Panc1 (cell line): Measurements from ENCODE around the gene DNTT. TPM values are rescaled to one million over a fixed set of nuclear protein-coding genes. Genes with fewer than 3 reads are reported as not detected.

ENCODE experiments used
- ATAC-seq: fragments of 200-7000 bp; cut with Tn5 transposase; 2 replicates; pipeline ENCODE4 v1.9.1; 2020; ENCODE audit warnings: mild to moderate bottlenecking, moderate library complexity
- BruUV-seq: library from RNA; stranded (reverse); fragments of 400-500 nt; replicated peaks from 2 replicates; lab custom pipeline; 2021; lab: Mats Ljungman, UMichigan
- CTCF ChIA-PET: fragments of 300-600 bp; sonication (Branson Sonifier 250); formaldehyde crosslinking; loops from one replicate; lab custom pipeline; 2022; ENCODE audit warnings: antibody characterized with exemption; lab: Charles Lee
- POLR2A ChIA-PET: fragments of 300-600 bp; sonication (Branson Sonifier 250); formaldehyde crosslinking; loops from one replicate; lab custom pipeline; 2022; ENCODE audit warnings: antibody characterized with exemption; lab: Charles Lee
- DNase-seq: peaks from one replicate; pipeline ENCODE4 v3.0.0-alpha.2; 2010; ENCODE audit warnings: low read depth, low spot score
- H3K27ac ChIP-seq: 2 replicates; pipeline ENCODE4 v1.5.1; 2011; ENCODE audit warnings: mild to moderate bottlenecking, low read length, inconsistent platforms
- H3K27me3 ChIP-seq: fragments of 200-500 bp; sonication (Bioruptor generic); 2 replicates; pipeline ENCODE4 v1.6.0; 2014; ENCODE audit warnings: low read length, inconsistent platforms; ENCODE audit not compliant: control insufficient read depth, insufficient read depth
- H3K36me3 ChIP-seq: fragments of 200-500 bp; sonication (Bioruptor generic); 2 replicates; pipeline ENCODE4 v1.5.1; 2014; ENCODE audit warnings: inconsistent platforms, mild to moderate bottlenecking, low read length, moderate library complexity; ENCODE audit not compliant: control insufficient read depth, insufficient read depth
- H3K4me1 ChIP-seq: 2 replicates; pipeline ENCODE4 v1.5.1; 2011; ENCODE audit warnings: inconsistent platforms, mild to moderate bottlenecking, low read length, moderate library complexity; ENCODE audit not compliant: control insufficient read depth, insufficient read depth
- H3K4me3 ChIP-seq, 2 experiments: 2 replicates each; pipeline ENCODE4 v1.5.1; 2011 to 2012; ENCODE audit warnings: low read depth in 2 of 2, low read length in 2 of 2, mild to moderate bottlenecking in 2 of 2, inconsistent platforms in 1 of 2, moderate library complexity in 1 of 2
- H3K9me3 ChIP-seq: fragments of 200-500 bp; sonication (Bioruptor generic); 2 replicates; pipeline ENCODE4 v1.5.1; 2014; ENCODE audit warnings: low read depth, mild to moderate bottlenecking, inconsistent platforms, low read length, moderate library complexity; ENCODE audit not compliant: control insufficient read depth, insufficient read depth
- CTCF ChIP-seq: fragments of 450-650 bp; IDR thresholded peaks from 2 replicates; pipeline ENCODE4 v1.5.1; 2017; ENCODE audit warnings: mild to moderate bottlenecking
- POLR2AphosphoS5 ChIP-seq: IDR thresholded peaks from 2 replicates; pipeline ENCODE4 v1.6.1; 2012; ENCODE audit warnings: mild to moderate bottlenecking, low read depth, low read length, moderate library complexity
- SIN3A ChIP-seq: IDR thresholded peaks from 2 replicates; pipeline ENCODE4 v1.6.1; 2012; ENCODE audit warnings: low read depth, mild to moderate bottlenecking, low read length, moderate library complexity, borderline replicate concordance; ENCODE audit not compliant: insufficient read depth
- TCF7L2 ChIP-seq: IDR thresholded peaks from 2 replicates; pipeline ENCODE4 v1.6.1; 2011; ENCODE audit warnings: mild to moderate bottlenecking, low read depth, low read length, inconsistent platforms
- in situ Hi-C: cut with HindIII; loops from 2 replicates; pipeline ENCODE4 v1.10.0; 2016; ENCODE audit warnings: low sequenced_read_pairs, low pct_unique_long_range_greater_than_20kb
- intact Hi-C: fragments of 100-400 bp; cut with micrococcal nuclease; formaldehyde crosslinking; loops from one replicate; pipeline ENCODE4 v1.10.0; 2022; ENCODE audit not compliant: unreplicated experiment
- total RNA-seq: library from RNA; stranded (reverse); gene quantifications from one replicate; pipeline ENCODE4 v1.2.1, GENCODE V29; 2021; ENCODE audit not compliant: unreplicated experiment
- TF ChIP-seq, protein P1 (sequence below), 2 experiments: IDR thresholded peaks; 2 replicates each; pipeline ENCODE4 v1.6.1; 2011 to 2012; ENCODE audit warnings: low read depth in 2 of 2, control low read depth in 1 of 2, low read length in 1 of 2, mild to moderate bottlenecking in 1 of 2, moderate library complexity in 1 of 2; ENCODE audit not compliant: insufficient read depth in 1 of 2

The DNTT gene
- total RNA-seq, 1 experiment from 2014 or later = not detected

DNA sequence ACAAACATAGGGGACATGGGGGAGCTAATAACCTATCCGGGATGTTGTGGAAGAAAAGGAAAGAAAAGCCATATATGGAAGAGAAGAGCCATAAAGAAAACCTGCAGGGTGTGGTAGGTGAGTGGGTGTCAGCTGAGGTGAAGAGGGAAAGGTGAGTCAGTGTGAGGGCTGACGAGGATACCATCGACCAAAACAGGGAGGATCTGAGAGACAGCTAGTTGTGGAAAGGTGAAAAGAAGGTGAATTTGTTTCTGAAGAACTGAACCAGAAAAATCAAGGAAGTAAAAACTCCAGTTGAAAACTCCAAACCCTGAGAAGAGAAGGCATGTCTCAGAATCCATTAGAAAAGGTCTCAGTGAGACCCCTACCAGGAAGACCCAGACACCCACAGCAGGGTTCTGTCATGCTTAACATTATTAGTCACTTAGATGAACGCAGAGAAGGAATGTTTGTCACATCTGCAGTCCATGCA, 37.0 kb upstream of the DNTT start:
- ChIA-PET POLR2A (no interaction called here), CTCF (no interaction called here)
- intact Hi-C loops = no loop called here
- peaks cover 13% of the 10 kb centered on the region for H3K27me3 ChIP-seq
- H3K27ac ChIP-seq = no peak overlapping the region
- BruUV-seq = no TSS peak
- in situ Hi-C loops = no loop called here
- no peaks in the 10 kb centered on the region for H3K9me3 ChIP-seq
- DNase-seq (no peak), ATAC-seq (no peak)
- H3K4me3 ChIP-seq = no peak overlapping the region
- no peaks in the 10 kb centered on the region for H3K36me3 ChIP-seq
- no peaks in the 10 kb centered on the region for H3K4me1 ChIP-seq
- TF ChIP-seq TCF7L2 (no peak), CTCF (no peak), SIN3A (no peak), POLR2AphosphoS5 (no peak)
- TF ChIP-seq, protein P1, sequence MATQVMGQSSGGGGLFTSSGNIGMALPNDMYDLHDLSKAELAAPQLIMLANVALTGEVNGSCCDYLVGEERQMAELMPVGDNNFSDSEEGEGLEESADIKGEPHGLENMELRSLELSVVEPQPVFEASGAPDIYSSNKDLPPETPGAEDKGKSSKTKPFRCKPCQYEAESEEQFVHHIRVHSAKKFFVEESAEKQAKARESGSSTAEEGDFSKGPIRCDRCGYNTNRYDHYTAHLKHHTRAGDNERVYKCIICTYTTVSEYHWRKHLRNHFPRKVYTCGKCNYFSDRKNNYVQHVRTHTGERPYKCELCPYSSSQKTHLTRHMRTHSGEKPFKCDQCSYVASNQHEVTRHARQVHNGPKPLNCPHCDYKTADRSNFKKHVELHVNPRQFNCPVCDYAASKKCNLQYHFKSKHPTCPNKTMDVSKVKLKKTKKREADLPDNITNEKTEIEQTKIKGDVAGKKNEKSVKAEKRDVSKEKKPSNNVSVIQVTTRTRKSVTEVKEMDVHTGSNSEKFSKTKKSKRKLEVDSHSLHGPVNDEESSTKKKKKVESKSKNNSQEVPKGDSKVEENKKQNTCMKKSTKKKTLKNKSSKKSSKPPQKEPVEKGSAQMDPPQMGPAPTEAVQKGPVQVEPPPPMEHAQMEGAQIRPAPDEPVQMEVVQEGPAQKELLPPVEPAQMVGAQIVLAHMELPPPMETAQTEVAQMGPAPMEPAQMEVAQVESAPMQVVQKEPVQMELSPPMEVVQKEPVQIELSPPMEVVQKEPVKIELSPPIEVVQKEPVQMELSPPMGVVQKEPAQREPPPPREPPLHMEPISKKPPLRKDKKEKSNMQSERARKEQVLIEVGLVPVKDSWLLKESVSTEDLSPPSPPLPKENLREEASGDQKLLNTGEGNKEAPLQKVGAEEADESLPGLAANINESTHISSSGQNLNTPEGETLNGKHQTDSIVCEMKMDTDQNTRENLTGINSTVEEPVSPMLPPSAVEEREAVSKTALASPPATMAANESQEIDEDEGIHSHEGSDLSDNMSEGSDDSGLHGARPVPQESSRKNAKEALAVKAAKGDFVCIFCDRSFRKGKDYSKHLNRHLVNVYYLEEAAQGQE (IDR thresholded peaks at IDR 0.05; ENCODE audit: insufficient read depth in 1 of 2, low read depth in 2 of 2, low read length in 1 of 2) = no peak

DNA sequence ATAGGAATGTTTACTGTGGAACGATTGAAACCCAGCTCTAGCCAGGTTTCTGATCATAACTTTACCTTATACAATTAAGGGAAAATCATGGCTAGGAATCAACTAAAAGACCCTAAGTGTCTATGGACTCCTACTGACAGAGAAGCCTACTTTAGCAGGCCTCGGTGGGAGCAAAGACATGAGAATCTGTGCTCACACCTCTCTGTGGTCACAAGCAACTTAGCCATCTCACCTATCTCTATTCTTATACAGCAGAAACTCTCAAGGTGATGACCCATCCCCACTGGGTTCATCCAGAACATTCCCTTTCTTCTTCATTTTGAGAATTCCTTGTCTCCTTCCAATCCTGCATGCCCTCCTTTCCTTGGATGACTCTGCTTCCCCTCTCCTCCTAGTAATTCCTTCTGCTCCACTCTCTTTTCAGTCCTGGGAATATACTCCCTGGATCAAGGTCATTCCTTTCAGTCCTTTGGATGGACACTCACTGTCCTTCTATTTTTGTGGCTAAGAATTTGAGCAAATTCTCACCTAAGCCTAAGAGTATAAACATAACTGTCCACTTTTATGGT, 35.8 kb upstream of the DNTT start:
- intact Hi-C loops (no loop called here), in situ Hi-C loops (no loop called here)
- H3K27ac ChIP-seq = no peak overlapping the region
- H3K27me3 ChIP-seq = peaks cover 20% of the 10 kb centered on the region
- ATAC-seq (no peak), DNase-seq (no peak)
- ChIA-PET CTCF (no interaction called here), POLR2A (no interaction called here)
- H3K9me3 ChIP-seq = no peaks in the 10 kb centered on the region
- no TSS peak for BruUV-seq
- TF ChIP-seq CTCF (no peak), SIN3A (no peak), TCF7L2 (no peak), POLR2AphosphoS5 (no peak)
- TF ChIP-seq, protein P1 (IDR thresholded peaks at IDR 0.05; ENCODE audit: insufficient read depth in 1 of 2, low read depth in 2 of 2, low read length in 1 of 2) = no peak
- no peaks in the 10 kb centered on the region for H3K4me1 ChIP-seq
- H3K4me3 ChIP-seq = no peak overlapping the region
- no peaks in the 10 kb centered on the region for H3K36me3 ChIP-seq
